HG03432 (cell line): ENCODE data around the gene SNX5.
A peak's percentile ranks its signal among the peaks of the same experiment; 100 is the strongest.
"Not testable (repeated sequence)": the region's sequence is repeated elsewhere in the genome, so short reads cannot be mapped to it uniquely, and the experiment has no call there.

Experiments
- ATAC-seq: cut with Tn5 transposase; IDR thresholded peaks from one replicate; pipeline ENCODE4 v1.9.1; 2021; ENCODE audit warnings: mild to moderate bottlenecking, moderate library complexity; ENCODE audit not compliant: unreplicated experiment

SNX5 gene

GRCh38 chr20:17960927-17961586 lies 7.5 kb downstream of the SNX5 start:
- peak; percentile 27 for ATAC-seq

DNA sequence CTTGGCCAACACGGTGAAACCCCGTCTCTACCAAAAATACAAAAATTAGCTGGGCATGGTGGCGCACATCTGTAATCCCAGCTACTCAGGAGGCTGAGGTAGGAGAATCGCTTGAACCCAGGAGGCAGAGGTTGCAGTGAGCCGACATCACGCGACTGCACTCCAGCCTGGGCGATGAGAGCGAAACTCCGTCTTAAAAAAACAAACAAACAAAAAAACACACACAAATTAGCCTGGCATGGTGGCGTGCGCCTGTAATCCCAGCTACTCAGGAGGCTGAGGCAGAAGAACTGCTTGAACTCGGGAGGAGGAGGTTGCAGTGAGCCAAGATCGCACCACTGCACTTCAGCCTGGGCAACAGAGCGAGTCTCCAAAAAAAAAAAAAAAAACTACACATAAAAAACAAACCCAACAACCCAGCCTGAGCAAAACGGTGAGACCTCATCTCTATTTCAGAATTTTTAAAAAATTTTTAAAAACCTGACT lies 8.2 kb downstream of the SNX5 start:
- not testable (repeated sequence) for ATAC-seq

DNA sequence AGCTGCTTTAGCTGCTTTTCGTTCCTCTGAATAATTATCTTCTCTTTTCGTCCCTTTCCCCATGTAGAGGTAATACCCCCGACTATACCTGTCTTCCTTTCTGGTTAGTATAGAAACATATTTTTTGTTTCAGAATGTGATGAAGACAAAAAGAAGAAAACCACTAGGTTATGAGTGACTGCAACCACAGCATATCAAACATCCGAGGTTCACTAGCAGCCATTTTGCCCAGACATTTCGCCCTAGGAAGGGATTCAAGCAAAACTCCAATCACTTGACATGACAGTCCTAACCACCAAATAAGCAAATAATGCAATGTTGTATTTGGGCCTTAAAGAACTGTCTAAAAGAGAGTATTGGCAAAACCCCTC lies 9.4 kb downstream of the SNX5 start:
- peak; percentile 35 for ATAC-seq

DNA sequence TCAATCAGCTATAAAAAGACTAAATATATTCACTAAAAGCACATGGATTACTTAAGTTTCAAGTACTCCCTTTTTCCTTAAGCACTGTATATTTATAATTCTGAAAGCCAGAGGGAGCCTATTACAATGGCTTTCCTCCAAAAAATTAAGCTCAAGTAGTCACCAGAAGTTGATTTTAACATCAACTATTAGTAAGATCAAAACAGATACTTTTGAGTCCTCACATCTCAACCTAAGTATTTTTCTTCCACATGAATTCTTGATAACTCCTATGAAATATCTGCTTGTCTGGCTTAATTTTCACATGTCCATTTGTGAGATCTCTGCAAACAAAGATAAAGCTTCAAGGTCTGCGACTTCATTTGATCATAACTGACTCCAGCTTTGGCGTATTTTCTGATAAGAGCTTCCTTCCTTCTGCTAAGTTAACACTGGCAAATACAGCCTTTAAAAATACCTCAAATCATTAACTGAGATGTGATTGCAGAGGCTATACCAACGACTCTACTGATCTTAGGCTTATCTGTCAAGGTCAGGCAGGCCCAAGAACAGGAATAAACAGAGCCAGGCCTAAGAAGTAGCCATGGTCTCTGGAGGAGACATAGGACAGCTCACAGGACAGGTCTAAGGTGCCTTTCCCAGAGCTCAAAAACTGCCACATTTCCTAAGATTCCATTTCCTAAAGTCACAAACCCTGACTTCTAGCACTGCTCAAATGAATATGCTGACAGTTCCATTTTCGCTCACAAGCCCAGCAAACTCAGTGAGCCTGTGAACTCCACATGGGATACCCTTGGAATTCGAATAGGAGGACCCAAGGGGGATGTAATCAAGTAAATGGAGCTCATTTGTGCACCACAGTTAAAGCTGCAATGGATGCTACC lies 10.0 kb downstream of the SNX5 start:
- no peak for ATAC-seq

- no peak for ATAC-seq
Measured at GRCh38 chr20:17957505-17958363, 10.9 kb downstream of the SNX5 start.

DNA sequence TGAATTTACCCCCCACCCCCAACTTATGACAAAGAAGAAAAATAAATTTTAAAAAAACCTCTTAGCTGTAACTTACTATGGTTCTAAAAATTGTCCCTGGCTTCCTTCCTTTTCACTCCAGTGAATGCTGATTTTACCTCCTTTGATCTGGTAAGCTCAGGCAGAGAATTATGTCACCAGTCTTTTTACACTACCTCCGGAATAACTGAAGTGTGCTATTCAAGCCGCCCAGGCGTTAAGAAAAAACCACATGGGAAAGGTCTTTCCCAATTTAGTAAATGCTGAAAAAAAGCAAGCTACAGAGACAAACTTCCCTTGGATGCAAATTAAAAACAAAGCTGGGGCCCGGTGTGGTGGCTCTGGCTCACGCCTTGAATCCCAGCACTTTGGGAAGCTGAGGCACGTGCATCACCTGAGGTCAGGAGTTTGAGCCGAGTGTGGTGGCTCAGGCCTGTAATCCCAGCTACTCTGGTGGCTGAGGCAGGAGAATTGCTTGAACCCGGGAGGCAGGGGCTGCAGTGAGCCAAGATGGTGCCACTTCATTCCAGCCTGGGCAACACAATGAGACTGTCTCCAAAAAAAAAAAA lies 12.4 kb downstream of the SNX5 start:
- ATAC-seq: peak; percentile 34

- ATAC-seq: no peak
Measured at GRCh38 chr20:17955302-17955701, 13.3 kb downstream of the SNX5 start.

DNA sequence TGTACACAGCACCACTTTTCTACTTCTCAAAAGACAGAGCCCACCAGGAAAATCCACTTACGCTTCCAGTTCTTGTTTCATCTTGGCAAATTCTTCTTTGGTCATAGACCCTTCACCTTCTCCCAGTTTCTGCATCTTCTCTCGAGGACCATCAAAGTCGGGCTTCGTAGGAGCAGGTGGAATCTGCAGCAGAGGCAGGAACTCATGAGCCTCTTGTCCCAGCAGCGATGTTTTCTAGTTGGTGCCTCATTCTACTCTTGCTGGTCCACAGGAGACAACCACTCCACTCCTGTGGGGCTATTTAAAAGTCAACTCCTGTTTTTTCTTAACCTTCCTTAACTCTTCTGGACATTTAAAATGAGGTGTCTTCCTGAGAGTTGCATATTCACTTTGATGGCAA lies 14.7 kb downstream of the SNX5 start:
- ATAC-seq: no peak

GRCh38 chr20:17952692-17953684 lies 15.6 kb downstream of the SNX5 start:
- no peak for ATAC-seq

- no peak for ATAC-seq
Measured at GRCh38 chr20:17951323-17951722, 17.3 kb downstream of the SNX5 start.

DNA sequence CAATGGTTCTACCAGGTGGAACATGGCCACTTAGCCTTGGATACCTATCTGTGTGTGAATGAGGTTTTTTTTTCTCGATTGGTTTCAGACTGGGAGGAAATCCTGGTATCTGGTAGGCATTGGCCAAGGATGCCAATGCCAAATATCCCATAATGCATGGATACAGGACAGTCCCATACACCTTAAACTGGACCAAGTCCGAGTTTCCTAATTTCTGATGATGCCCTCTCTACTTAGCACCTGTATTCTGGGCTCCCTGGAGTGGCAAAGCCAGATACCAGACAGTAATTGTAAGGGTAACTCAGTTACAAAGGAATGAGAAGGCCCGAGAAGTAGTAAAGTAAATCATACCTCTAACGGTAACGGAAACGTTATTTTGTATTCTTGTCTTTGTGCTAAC lies 17.9 kb downstream of the SNX5 start:
- ATAC-seq: no peak

DNA sequence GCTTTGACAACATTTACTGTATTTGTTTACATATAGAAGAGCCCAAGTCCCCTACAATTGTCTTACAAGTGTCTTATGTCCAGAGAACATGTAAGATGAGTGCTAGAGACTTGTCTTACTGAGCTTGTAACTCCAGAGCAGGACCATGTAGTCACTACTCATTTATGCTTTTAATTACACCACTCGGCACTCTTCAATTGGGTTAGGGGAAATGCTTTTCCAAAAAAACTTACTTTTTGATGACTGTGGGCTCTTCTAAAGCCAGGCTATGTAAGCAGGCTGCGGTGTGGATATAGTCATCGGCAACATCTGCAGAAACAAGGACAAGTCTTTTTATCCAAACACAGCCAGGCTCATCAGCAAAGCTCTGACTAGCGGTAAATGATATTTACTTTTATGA lies 18.7 kb downstream of the SNX5 start:
- ATAC-seq: no peak

DNA sequence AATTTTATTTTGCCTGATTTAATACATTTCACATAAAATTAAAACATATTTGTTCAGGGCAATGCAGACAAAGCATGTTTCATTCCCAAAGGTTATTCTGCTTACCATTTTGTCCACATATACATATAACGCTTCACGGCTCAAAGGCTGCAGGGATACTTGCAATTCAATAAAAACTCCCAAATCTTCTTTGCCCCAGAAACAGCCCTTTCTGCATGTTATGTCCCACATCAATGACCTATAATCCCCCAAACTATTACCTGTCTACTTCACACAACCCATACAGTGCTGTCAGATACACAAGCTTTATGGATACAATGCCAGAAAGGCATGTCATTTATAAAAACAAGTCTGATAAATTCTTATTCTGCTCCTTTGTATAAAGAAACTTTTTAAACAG lies 20.2 kb downstream of the SNX5 start:
- ATAC-seq: no peak

- ATAC-seq: no peak
Measured at GRCh38 chr20:17947474-17947815, 21.1 kb downstream of the SNX5 start.

- ATAC-seq: no peak
Measured at GRCh38 chr20:17946572-17947473, 21.8 kb downstream of the SNX5 start.

DNA sequence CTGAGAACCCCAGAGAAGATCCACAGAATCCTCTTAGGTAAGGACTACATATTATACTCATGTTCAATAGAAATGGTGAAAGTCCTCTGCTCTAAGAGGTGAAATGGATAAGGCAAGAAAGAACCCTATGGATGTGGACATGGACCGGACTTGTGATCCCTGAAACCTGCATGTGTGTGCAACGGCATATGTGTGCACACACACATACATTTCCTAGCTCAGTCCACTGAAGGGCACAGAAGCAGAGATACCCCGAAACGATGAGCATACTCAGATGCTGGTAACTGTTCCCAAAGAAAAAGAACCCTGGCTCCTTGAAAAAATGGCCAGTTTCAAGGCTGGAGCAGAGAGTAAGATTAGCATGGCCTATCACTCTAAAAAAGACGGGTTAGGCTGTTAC lies 22.6 kb downstream of the SNX5 start:
- no peak for ATAC-seq

DNA sequence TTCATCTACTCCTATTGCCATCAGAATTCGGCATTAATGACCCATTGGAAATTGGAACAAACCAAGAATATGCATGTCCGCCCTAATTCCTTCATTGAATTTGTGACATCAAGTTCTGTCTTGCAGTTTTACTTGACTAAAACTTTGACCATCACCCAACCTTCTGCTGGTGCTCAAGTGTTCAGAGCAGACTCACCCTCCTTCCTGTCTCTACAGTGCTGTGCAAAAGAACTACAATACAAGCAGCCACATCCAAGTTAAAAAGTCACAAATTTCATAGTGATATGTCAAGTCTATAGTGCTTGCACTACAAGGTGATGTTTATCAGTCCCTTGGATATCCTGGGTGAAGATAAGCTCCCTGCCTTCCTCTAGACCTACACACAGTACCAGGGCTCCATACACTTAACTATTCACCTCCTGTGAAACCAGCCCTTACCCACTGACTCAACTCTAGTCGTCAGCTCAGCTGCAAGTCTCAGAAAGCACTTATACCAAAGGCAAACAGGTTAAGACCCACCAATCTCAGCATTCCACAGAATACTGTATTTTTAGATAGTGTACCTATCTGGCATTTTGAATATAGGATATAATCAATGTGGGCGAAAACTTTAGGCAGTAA lies 23.6 kb downstream of the SNX5 start:
- no peak for ATAC-seq

DNA sequence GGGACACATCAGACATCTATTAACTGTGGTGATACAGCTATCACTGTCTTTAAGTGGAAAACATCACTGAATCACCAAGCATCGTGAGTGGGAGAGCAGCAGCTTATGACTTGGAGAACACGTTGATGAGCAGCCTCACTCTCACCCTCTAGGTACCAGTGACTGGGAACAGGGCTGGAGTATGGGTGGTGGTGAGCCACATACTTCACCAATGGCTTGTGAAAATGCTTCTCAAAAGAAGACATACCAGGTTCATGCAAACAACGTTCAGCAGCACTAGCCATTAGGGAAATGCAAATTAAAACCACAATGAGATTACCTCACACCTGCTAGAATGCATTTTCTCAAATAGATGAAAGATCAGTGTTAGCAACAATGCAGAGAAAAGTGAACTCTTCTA lies 25.3 kb downstream of the SNX5 start:
- ATAC-seq: peak; percentile 66
